ENCODE data around the gene B4GALT3. TPM values are rescaled to one million over a fixed set of nuclear protein-coding genes. Genes with fewer than 3 reads are reported as not detected.

B4GALT3 gene
- total and polyA plus RNA-seq, 2 of the 8 experiments (the other 6 are each of a cell fraction or from before 2014, with no cell fraction given), result 42.3 to 43.0 TPM

- no peak for DNase-seq (ENCODE audit: low read depth in 1 of 2, low spot score in 2 of 2)
- no peak overlapping the region for H3K9ac ChIP-seq (replicated peaks in 1 of 4; ENCODE audit: extremely low read depth in 1 of 4, low read depth in 3 of 4, low read length in 3 of 4)
- H3K36me3 ChIP-seq (ENCODE audit: control insufficient read depth in 2 of 4, insufficient read depth in 4 of 4, low read length in 3 of 4), result peaks cover 0 to 35% (median 11%) of the 10 kb centered on the region in 4 experiments; a peak in 6 of 8 replicates
- CTCF ChIA-PET (ENCODE audit: partially characterized antibody), result interaction anchor here (1.9 kb wide), 1 partner anchor 33 kb away, joined by 7 read pairs; no protein-coding TSS in a partner anchor
- peak overlapping the region; percentile 75 to 78; a peak in 2 of 4 replicates for H3K4me2 ChIP-seq (ENCODE audit: insufficient read depth in 1 of 2, low read depth in 2 of 2, low read length in 2 of 2)
- H2AK5ac ChIP-seq (ENCODE audit: low read depth, low read length), result no peak overlapping the region
- H2BK12ac ChIP-seq (ENCODE audit: low read depth, low read length), result no peak overlapping the region
- no peak overlapping the region for H4K8ac ChIP-seq (ENCODE audit: extremely low read depth, insufficient read depth, low read length)
- H4K91ac ChIP-seq (replicated peaks; ENCODE audit: insufficient read length, low read length), result no peak overlapping the region
- WGBS, 2 experiments (ENCODE audit: extremely low coverage in 1 of 2, insufficient coverage in 1 of 2, insufficient read length in 1 of 2, insufficient replicate concordance in 2 of 2, low coverage in 1 of 2, low lambda C conversion rate in 2 of 2, missing lambda C conversion rate in 1 of 2), result 79% methylated on average over 1 of the region's 1 CpG; no CpG with 5 or more reads in 1 of the 2 experiments
- peaks cover 6% of the 10 kb centered on the region for H3K79me1 ChIP-seq (ENCODE audit: low read depth, low read length)
- H3K79me2 ChIP-seq (ENCODE audit: control insufficient read depth in 1 of 2, insufficient read depth in 2 of 2, low read length in 2 of 2), result peaks cover 0 to 65% of the 10 kb centered on the region in 2 experiments; a peak in 3 of 4 replicates
- no peak overlapping the region for H3K27ac ChIP-seq (ENCODE audit: low read depth, low read length)
- peaks cover 9% of the 10 kb centered on the region for H3K23me2 ChIP-seq (ENCODE audit: low read depth, low read length)
- peaks cover 2 to 5% of the 10 kb centered on the region in 2 experiments for H4K20me1 ChIP-seq (replicated peaks in 1 of 2; ENCODE audit: control insufficient read depth in 1 of 2, insufficient read depth in 2 of 2, low read length in 2 of 2)
- H3K18ac ChIP-seq (ENCODE audit: extremely low read depth, low read length), result no peak overlapping the region
- H3K56ac ChIP-seq (replicated peaks; ENCODE audit: insufficient read length, low read depth, low read length), result no peak overlapping the region
- FAIRE-seq, result no peak
- H2BK15ac ChIP-seq (ENCODE audit: low read length), result no peak overlapping the region
- no peak overlapping the region for H2BK120ac ChIP-seq (replicated peaks; ENCODE audit: low read depth, low read length)
- H3K23ac ChIP-seq (ENCODE audit: insufficient read length), result no peak overlapping the region
- H2AFZ ChIP-seq (ENCODE audit: low read length), result no peak overlapping the region
- no peaks in the 10 kb centered on the region for H3K27me3 ChIP-seq (replicated peaks in 1 of 4; ENCODE audit: control insufficient read depth in 3 of 4, extremely low read depth in 1 of 4, insufficient read depth in 3 of 4, low read length in 3 of 4)
- POLR2A ChIA-PET (ENCODE audit: partially characterized antibody), result interaction anchor here (1.4 to 9.6 kb wide), 2 partner anchors 23 to 85 kb away, joined by 3 to 130 read pairs; partner anchors contain the start of genes UFC1, USF1 and USP21
- no peaks in the 10 kb centered on the region; a peak in 1 of 7 replicates for H3K4me1 ChIP-seq (replicated peaks in 1 of 4; ENCODE audit: control insufficient read depth in 3 of 4, insufficient read depth in 4 of 4, low read length in 3 of 4)
- H3K9me3 ChIP-seq (ENCODE audit: insufficient read depth in 2 of 2, low read depth in 1 of 2, low read length in 1 of 2), result no peaks in the 10 kb centered on the region
- no peak overlapping the region for H4K5ac ChIP-seq (ENCODE audit: insufficient read length, low read depth, low read length)
- H3K4me3 ChIP-seq (ENCODE audit: extremely low read depth in 1 of 4, insufficient read depth in 2 of 4, low read depth in 3 of 4, low read length in 4 of 4), result peak overlapping the region in 1 of 4 experiments; percentile 97; a peak in 4 of 8 replicates
- H2BK5ac ChIP-seq (ENCODE audit: low read depth, low read length), result no peak overlapping the region
- H3K4ac ChIP-seq (replicated peaks; ENCODE audit: insufficient read length, low read depth, low read length), result no peak overlapping the region
- H2BK20ac ChIP-seq (ENCODE audit: low read length), result no peak overlapping the region
- no peak overlapping the region for H3K14ac ChIP-seq (ENCODE audit: insufficient read length)
- TF ChIP-seq CHD2 (IDR thresholded peaks at IDR 0.05; ENCODE audit: low read length) (no peak), SP4 (IDR thresholded peaks at IDR 0.05; ENCODE audit: low read length) (no peak), KDM4A (IDR thresholded peaks at IDR 0.05; ENCODE audit: low read depth, low read length, severe bottlenecking) (no peak), TAF7 (optimal IDR thresholded peaks at IDR 0.05; ENCODE audit: borderline replicate concordance, low read depth, low read length) (no peak), EZH2 (IDR thresholded peaks at IDR 0.05; ENCODE audit: low read depth, low read length, severe bottlenecking) (no peak), ATF3 (IDR thresholded peaks at IDR 0.05; ENCODE audit: insufficient read depth, low read depth, low read length) (no peak), USF2 (IDR thresholded peaks at IDR 0.05; ENCODE audit: low read length) (no peak), MAX (IDR thresholded peaks at IDR 0.05) (no peak), CHD1 (IDR thresholded peaks at IDR 0.05; ENCODE audit: low read depth, low read length) (no peak), SUZ12 (IDR thresholded peaks at IDR 0.05; ENCODE audit: low read length) (no peak), POU5F1 (IDR thresholded peaks at IDR 0.05; ENCODE audit: low read depth, low read length) (no peak), CBX8 (IDR thresholded peaks at IDR 0.05; ENCODE audit: borderline replicate concordance, low read depth, low read length) (no peak)
Measured at GRCh38 chr1:161130266-161130665, 47.0 kb downstream of the B4GALT3 start.

All from H1 (cell line).